OCI-LY7 (cell line): ENCODE results near the gene GPC1. TPM values are rescaled to one million over a fixed set of nuclear protein-coding genes. Genes with fewer than 3 reads are reported as not detected.

Source experiments
- BruUV-seq: library from RNA; stranded (reverse); fragments of 400-500 nt; replicated peaks from 2 replicates; lab custom pipeline; 2021; lab: Mats Ljungman, UMichigan
- CTCF ChIA-PET: fragments of 300-600 bp; sonication (Branson Sonifier 250); formaldehyde crosslinking; loops from one replicate; lab custom pipeline; 2022; ENCODE audit warnings: antibody characterized with exemption; ENCODE audit not compliant: unreplicated experiment; lab: Charles Lee
- POLR2A ChIA-PET: fragments of 300-600 bp; sonication (Branson Sonifier 250); formaldehyde crosslinking; loops from one replicate; lab custom pipeline; 2022; ENCODE audit warnings: antibody characterized with exemption; lab: Charles Lee
- DNase-seq: peaks from one replicate; pipeline ENCODE4 v3.0.0-alpha.2; 2015; ENCODE audit warnings: low spot score
- H2AFZ ChIP-seq: fragments of 200-600 bp; sonication (generic), shearing (Covaris generic); 2 replicates; pipeline ENCODE4 v1.6.1; 2014; ENCODE audit warnings: mild to moderate bottlenecking, antibody characterized with exemption, low read length, moderate library complexity
- H3K27ac ChIP-seq: fragments of 200-600 bp; sonication (generic); 2 replicates; pipeline ENCODE4 v1.5.1; 2014; ENCODE audit warnings: mixed run types, low read depth, mild to moderate bottlenecking, moderate library complexity, low read length, inconsistent platforms; ENCODE audit not compliant: poor library complexity, severe bottlenecking
- H3K36me3 ChIP-seq: fragments of 200-600 bp; sonication (generic); 2 replicates; pipeline ENCODE4 v1.6.1; 2014; ENCODE audit warnings: mild to moderate bottlenecking, antibody characterized with exemption, low read length, moderate library complexity, mixed read lengths; ENCODE audit not compliant: insufficient read depth
- H3K4me1 ChIP-seq: fragments of 200-600 bp; sonication (generic); 2 replicates; pipeline ENCODE4 v1.5.1; 2014; ENCODE audit warnings: mild to moderate bottlenecking, low read length; ENCODE audit not compliant: insufficient read depth, poor library complexity, severe bottlenecking
- H3K4me2 ChIP-seq: fragments of 200-600 bp; sonication (generic); 2 replicates; pipeline ENCODE4 v1.6.1; 2014; ENCODE audit warnings: mild to moderate bottlenecking, low read length
- H3K4me3 ChIP-seq: fragments of 200-600 bp; sonication (generic); 2 replicates; pipeline ENCODE4 v1.5.1; 2014; ENCODE audit warnings: mild to moderate bottlenecking, low read depth, low read length; ENCODE audit not compliant: poor library complexity, severe bottlenecking
- H3K79me2 ChIP-seq: fragments of 200-600 bp; sonication (generic); 2 replicates; pipeline ENCODE4 v1.6.1; 2016; ENCODE audit warnings: low read depth, mild to moderate bottlenecking, low read length, moderate library complexity, mixed read lengths; ENCODE audit not compliant: insufficient read depth
- H3K9me2 ChIP-seq: fragments of 200-600 bp; sonication (generic); 2 replicates; pipeline ENCODE4 v1.6.1; 2016; ENCODE audit warnings: mild to moderate bottlenecking, low read length, mixed read lengths; ENCODE audit not compliant: insufficient read depth
- H3K9me3 ChIP-seq: fragments of 200-600 bp; sonication (generic); 2 replicates; pipeline ENCODE4 v1.6.1; 2014; ENCODE audit warnings: mild to moderate bottlenecking, mixed run types, low read length, mixed read lengths
- H4K20me1 ChIP-seq: fragments of 200-600 bp; sonication (generic); 2 replicates; pipeline ENCODE4 v1.6.1; 2014; ENCODE audit warnings: mild to moderate bottlenecking, antibody characterized with exemption, low read length, moderate library complexity, mixed read lengths; ENCODE audit not compliant: insufficient read depth
- CTCF ChIP-seq: fragments of 200-600 bp; sonication (generic); conservative IDR thresholded peaks from 2 replicates; pipeline ENCODE4 v1.5.1; 2014; ENCODE audit warnings: mild to moderate bottlenecking, antibody characterized with exemption, low read length, moderate library complexity, mixed read lengths
- EZH2phosphoT487 ChIP-seq: fragments of 200-600 bp; sonication (generic); IDR thresholded peaks from 2 replicates; pipeline ENCODE4 v1.6.1; 2018; ENCODE audit warnings: low read depth, borderline replicate concordance, mild to moderate bottlenecking, mixed run types, antibody characterized with exemption, low read length, moderate library complexity, mixed read lengths
- intact Hi-C: fragments of 100-400 bp; cut with micrococcal nuclease; formaldehyde crosslinking; loops from one replicate; pipeline ENCODE4 v1.10.0; 2022; ENCODE audit not compliant: unreplicated experiment
- total RNA-seq, 2 experiments: library from RNA; depleted of rRNA in 1 of 2; stranded (reverse); fragments of >200 nt in 1 of 2; shearing (Covaris generic) in 1 of 2; gene quantifications; 2 replicates each; pipeline ENCODE4 v1.2.3, GENCODE V29; 2014 to 2022

The GPC1 gene
- total RNA-seq, 2 experiments from 2014 or later: 2.4 to 4.0 TPM

DNA sequence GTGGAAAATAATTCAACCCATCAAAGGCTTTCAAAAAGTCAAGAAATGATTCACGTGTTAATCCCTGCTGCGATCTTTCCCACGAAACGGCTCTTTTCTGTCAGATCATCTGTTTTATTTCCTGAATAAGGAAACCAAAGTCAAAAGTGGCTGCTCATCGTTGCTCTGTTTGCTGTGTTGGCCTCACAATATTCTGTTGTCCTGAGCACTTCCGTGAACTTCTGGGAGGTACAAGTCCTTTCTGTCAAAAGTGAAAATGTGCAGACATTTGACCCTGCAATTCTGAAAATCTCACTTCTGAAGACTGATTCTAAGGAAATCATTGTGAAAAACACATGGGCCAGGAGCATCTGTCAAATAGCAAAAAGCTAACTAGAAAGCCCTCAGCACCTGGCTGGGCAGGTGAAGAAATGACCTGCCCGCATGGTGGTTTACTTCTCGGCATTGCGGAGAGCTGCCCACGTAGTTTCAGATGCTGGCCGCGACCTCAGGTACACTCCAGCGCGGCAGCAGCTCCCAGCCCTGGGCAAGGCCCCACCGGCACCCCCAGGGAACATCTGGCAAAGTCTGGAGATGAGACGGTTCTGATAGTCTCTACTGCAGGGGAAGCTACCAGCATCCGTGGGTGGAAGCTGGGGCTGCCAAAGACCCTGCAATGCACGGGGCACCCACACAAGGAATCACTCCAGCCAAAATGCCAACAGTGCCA, 31.9 kb upstream of the GPC1 start:
- TF ChIP-seq EZH2phosphoT487 (no peak), CTCF (no peak)
- H4K20me1 ChIP-seq: no peaks in the 10 kb centered on the region
- intact Hi-C loops: no loop called here
- no peaks in the 10 kb centered on the region for H3K36me3 ChIP-seq
- H3K79me2 ChIP-seq: no peaks in the 10 kb centered on the region
- no peak overlapping the region for H2AFZ ChIP-seq
- no peak overlapping the region for H3K4me3 ChIP-seq
- no TSS peak for BruUV-seq
- no peaks in the 10 kb centered on the region for H3K9me2 ChIP-seq
- H3K4me2 ChIP-seq: no peak overlapping the region
- ChIA-PET POLR2A (no interaction called here), CTCF (no interaction called here)
- H3K4me1 ChIP-seq: no peaks in the 10 kb centered on the region
- no peak for DNase-seq
- no peak overlapping the region for H3K27ac ChIP-seq
- H3K9me3 ChIP-seq: no peaks in the 10 kb centered on the region

DNA sequence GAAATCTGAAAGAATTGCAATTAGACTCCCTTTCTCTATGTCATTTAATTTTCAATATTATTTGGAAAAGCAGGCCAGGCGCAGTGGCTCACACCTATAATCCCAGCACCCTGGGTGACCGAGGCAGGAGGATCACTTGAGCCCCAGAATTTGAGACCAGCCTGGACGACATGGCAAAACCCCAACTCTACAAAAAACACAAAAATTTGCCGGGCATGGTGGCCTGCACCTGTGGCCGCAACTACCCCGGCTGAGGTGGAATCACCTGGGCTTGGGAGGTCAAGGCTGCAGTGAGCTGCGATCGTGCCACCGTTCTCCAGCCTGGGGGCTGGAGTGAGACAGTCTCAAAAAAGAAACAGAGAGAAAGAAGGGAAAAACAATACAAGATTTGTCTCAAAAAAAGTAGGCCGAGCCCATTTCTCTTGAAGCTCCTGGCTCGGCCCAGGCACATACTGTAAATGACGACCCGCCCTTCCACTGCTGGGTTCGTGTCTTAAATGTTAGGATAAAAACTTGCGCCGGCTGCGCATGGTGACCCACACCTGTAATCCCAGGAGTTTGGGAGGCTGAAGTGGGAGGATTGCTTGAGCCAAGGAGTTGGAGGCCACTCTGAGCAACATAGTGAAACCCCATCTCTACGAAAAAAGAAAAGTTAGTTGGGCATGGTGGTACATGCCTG, 31.1 kb upstream of the GPC1 start:
- no peak overlapping the region for H2AFZ ChIP-seq
- intact Hi-C loops: no loop called here
- H4K20me1 ChIP-seq: no peaks in the 10 kb centered on the region
- DNase-seq: no peak
- no TSS peak for BruUV-seq
- no peaks in the 10 kb centered on the region for H3K4me1 ChIP-seq
- no peak overlapping the region for H3K27ac ChIP-seq
- no peaks in the 10 kb centered on the region for H3K9me3 ChIP-seq
- TF ChIP-seq EZH2phosphoT487 (no peak), CTCF (no peak)
- H3K4me3 ChIP-seq: no peak overlapping the region
- ChIA-PET POLR2A (no interaction called here), CTCF (no interaction called here)
- H3K36me3 ChIP-seq: no peaks in the 10 kb centered on the region
- no peak overlapping the region for H3K4me2 ChIP-seq
- no peaks in the 10 kb centered on the region for H3K9me2 ChIP-seq
- H3K79me2 ChIP-seq: no peaks in the 10 kb centered on the region

GRCh38 chr2:240405133-240405532, 30.3 kb upstream of the GPC1 start:
- H3K79me2 ChIP-seq: no peaks in the 10 kb centered on the region
- no peaks in the 10 kb centered on the region for H3K36me3 ChIP-seq
- no peak overlapping the region for H3K4me3 ChIP-seq
- no peak for DNase-seq
- H3K4me1 ChIP-seq: no peaks in the 10 kb centered on the region
- CTCF ChIA-PET: no interaction called here
- no TSS peak for BruUV-seq
- no peak overlapping the region for H3K27ac ChIP-seq
- no peaks in the 10 kb centered on the region for H3K9me3 ChIP-seq
- no peak overlapping the region for H2AFZ ChIP-seq
- TF ChIP-seq CTCF (no peak), EZH2phosphoT487 (no peak)
- no peaks in the 10 kb centered on the region for H3K9me2 ChIP-seq
- H4K20me1 ChIP-seq: no peaks in the 10 kb centered on the region
- intact Hi-C loops: no loop called here
- POLR2A ChIA-PET: no interaction called here
- H3K4me2 ChIP-seq: no peak overlapping the region
